SK-N-DZ (cell line): Measurements from ENCODE around the gene CHCHD1.
A peak's percentile ranks its signal among the peaks of the same experiment; 100 is the strongest.
"Not testable (repeated sequence)": the region's sequence is repeated elsewhere in the genome, so short reads cannot be mapped to it uniquely, and the experiment has no call there.

Experiments
- DNase-seq: peaks from one replicate; pipeline ENCODE4 v3.0.0-alpha.2; 2015; ENCODE audit warnings: low spot score

CHCHD1 gene

GRCh38 chr10:73768881-73769280 lies 13.0 kb upstream of the CHCHD1 start:
- no peak for DNase-seq

DNA sequence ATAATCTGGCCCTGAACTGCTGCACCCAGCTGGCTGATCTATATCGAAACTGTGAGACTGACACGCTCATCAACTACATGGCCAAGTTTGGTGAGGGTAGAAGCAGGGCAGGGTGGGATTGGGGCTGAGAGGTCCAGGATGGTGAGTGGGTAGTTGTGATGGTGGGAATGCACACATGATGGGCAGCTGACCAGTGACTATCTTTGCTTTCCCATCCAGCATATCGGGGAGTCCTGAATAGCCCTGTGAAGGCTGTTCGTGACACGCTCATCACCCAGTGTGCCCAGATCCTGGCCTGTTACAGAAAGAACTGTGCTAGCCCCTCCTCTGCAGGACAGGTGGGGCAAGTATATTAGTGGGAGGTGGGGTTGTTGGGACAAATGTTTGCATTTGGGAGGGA lies 12.5 kb upstream of the CHCHD1 start:
- DNase-seq = no peak

DNA sequence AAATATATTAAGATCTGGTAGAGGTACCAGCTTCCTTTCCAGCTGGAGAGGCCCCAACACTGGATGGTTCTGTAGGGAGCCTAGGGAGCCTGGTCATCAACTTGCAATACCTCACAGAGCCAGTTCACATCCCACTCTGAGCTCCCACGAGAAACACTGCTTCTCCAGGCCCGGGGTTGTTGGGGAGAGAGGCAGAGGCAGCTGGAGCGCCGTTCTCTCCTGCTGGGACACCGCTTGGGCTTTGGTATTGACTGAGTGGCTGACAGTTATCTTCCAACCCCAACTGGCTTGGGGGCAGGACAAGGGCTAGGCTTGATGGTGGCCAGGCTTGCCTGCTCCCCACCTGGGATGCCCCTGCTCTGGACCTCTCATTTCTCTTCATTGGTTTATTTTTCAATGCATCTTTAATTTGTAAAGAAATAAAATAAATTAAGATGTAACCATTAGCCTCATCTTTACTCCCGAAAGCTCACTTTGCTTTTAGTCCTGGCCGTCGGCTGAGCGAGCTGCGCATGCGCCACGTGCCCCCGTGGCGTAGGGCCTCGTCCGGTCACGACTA lies 10.0 kb upstream of the CHCHD1 start:
- no peak for DNase-seq

DNA sequence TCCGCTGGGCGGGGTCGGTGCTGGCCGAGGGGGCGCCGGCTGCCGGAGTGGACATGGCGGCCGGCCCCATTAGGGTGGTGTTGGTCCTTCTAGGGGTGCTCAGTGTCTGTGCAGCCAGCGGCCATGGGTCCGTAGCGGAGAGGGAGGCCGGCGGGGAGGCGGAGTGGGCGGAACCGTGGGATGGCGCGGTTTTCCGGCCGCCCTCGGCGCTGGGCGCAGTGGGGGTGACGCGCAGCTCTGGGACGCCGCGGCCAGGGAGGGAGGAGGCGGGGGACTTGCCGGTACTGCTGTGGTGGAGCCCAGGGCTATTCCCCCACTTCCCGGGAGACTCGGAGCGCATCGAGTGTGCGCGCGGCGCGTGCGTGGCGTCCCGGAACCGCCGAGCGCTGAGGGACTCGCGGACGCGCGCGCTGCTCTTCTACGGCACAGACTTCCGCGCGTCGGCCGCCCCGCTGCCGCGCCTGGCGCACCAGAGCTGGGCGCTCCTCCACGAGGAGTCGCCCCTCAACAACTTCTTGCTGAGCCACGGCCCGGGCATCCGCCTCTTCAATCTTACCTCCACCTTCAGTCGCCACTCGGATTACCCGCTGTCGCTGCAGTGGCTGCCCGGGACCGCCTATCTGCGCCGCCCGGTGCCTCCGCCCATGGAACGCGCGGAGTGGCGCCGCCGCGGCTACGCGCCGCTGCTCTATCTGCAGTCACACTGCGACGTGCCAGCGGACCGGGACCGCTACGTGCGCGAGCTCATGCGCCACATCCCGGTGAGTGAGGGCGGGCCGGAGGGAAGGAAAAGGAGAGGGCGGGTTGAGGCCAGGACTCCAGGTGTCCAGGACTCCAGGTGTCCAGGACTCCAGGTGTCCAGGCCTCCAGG lies 9.3 kb upstream of the CHCHD1 start:
- DNase-seq = peak; percentile 75

DNA sequence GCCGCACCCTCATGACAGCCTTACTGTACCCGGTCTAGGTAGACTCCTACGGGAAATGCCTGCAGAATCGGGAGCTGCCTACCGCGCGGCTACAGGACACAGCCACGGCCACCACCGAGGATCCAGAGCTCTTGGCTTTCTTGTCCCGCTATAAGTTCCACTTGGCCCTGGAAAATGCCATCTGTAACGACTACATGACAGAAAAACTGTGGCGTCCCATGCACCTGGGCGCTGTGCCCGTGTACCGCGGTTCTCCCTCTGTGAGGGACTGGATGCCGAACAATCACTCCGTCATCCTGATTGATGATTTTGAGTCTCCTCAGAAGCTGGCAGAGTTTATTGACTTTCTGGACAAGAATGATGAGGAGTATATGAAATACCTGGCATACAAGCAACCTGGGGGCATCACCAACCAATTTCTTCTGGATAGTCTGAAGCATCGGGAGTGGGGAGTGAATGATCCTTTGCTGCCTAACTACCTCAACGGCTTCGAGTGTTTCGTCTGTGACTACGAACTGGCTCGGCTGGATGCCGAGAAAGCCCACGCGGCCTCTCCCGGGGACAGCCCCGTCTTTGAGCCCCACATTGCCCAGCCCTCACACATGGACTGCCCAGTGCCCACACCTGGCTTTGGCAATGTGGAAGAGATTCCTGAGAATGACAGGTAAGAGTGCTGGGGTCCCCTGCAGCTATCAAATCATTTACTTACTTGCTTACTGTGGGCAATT lies 8.5 kb upstream of the CHCHD1 start:
- no peak for DNase-seq

GRCh38 chr10:73774637-73775036 lies 7.2 kb upstream of the CHCHD1 start:
- DNase-seq = no peak

- no peak for DNase-seq
Observed at GRCh38 chr10:73779018-73779417, 2.8 kb upstream of the CHCHD1 start.

- DNase-seq = no peak
Observed at GRCh38 chr10:73779539-73780197, 2.2 kb upstream of the CHCHD1 start.

- DNase-seq = no peak
Observed at GRCh38 chr10:73780301-73780700, 1.5 kb upstream of the CHCHD1 start.

- no peak for DNase-seq
Observed at GRCh38 chr10:73780966-73781365, 882 bp upstream of the CHCHD1 start.

DNA sequence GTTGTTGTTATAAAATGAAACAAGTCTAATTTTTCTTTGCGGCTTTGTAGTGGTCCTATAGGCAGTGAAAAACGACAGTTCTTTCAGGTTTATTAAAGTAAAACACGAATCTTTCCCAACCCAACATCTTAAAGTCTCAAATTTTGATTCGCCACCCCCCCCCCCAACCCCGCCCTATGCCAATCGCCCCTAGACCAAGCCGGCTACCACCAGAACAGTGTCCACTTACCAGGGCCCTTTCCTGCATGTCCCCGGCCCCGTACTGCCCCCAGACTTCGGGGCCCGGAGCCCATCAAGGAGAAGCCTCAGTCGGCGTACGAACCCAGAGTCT lies 335 bp upstream of the CHCHD1 start:
- no peak for DNase-seq

GRCh38 chr10:73782749-73783085 lies 869 bp downstream of the CHCHD1 start:
- no peak for DNase-seq

GRCh38 chr10:73785211-73785720 lies 3.4 kb downstream of the CHCHD1 start, which contains the start of gene ZSWIM8:
ZSWIM8 (plus strand) TSS chr10:73785606; CDS start chr10:73785879, 273 bp downstream.
- peak; percentile 93 for DNase-seq

DNA sequence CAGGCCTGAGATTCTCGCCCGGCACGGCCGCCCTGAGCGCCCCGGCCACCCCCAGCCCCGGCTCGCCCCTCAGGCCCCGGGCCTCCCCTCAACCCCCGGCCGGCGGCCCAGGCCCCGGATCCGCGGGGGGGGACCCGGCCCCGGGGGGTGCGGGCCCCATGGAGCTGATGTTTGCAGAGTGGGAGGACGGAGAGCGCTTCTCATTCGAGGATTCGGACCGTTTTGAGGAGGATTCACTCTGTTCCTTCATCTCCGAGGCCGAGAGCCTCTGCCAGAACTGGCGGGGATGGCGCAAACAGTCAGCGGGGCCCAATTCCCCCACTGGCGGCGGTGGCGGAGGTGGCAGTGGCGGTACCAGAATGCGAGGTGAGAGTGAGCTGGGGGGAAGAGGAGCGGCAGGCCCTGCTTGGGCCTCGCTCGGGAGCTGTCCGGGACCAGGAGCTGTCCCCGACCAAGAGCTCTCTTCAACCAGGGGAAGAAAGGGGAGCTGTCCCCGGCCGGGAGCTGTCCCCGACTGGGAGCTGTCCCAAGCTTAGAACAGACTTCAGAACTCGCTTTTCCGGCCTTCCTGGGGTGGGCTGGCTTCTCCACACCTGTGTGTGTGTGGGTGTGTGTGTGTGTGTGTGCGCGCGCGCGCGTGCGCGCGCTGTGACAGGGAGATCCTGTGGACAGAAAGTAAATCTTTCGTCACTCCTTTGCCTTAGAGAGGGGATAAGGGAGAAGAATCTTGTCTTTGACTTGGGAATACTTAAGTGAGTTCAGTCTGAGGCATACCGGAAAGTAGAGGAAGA lies 4.1 kb downstream of the CHCHD1 start:
- no peak for DNase-seq

DNA sequence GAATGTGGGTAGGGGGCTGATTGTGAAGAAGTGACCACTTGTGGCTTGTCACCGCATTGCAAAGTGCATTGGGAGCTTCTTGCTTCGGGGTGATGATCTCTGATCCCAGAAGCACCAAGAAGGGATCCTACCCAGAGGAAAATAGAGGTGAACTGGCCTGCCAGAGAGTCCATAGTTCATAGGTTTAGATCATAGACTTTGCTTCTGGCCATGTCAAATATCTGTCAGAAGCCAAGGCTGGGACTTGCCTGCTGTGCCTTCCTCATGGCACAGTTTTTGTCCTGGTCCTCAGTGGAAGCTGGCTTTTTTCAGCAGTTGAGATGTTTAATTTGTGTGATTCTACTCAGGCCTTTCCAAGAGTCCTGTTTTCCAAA lies 4.7 kb downstream of the CHCHD1 start:
- DNase-seq = no peak

GRCh38 chr10:73787031-73787800 lies 5.4 kb downstream of the CHCHD1 start:
- not testable (repeated sequence) for DNase-seq

DNA sequence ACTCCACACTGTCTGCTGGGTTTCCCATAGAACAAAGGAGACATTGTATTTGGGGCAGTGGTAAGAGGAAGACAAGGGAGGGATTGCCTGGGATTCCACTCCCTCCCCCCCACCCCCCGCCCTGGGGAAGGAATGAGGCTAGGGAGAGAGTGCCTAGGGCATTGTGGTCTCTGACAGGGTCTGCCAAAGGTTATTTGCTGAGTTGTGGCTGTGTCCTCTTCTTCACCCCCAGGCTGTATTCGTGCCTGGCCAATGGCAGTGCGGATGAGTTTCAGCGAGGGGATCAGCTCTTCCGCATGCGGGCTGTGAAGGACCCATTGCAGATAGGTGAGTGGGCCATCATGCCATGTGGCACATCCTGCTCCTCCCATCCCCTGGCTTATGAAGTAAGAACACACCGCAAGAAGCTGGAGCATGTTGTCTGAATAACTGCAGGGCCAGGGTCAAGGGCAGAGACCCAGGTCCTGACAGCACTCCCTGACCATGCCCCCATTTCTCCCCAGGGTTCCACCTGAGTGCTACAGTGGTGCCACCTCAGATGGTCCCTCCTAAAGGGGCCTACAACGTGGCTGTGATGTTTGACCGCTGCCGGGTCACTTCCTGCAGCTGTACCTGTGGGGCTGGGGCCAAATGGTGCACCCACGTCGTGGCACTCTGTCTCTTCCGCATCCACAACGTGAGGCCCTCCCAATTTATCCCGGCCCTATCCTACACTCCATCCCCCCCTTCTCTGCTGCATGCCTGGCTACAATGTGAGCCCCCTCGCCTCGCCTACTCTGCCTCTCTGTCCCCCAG lies 7.2 kb downstream of the CHCHD1 start:
- DNase-seq = no peak

DNA sequence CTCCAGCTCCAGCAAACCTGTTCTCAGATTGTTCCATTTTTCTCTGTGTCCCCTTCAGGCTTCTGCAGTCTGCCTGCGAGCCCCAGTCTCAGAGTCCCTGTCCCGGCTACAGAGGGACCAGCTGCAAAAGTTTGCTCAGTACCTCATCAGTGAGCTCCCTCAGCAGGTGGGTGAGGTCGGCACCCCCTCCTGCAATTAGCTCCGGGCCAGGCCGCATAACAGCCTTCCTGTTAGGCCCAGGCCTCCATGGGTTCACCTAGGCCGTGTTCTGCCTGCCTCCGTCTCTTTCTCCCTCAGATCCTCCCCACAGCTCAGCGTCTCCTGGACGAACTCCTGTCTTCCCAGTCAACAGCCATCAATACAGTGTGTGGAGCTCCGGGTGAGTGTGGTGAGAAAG lies 7.8 kb downstream of the CHCHD1 start:
- DNase-seq = no peak

DNA sequence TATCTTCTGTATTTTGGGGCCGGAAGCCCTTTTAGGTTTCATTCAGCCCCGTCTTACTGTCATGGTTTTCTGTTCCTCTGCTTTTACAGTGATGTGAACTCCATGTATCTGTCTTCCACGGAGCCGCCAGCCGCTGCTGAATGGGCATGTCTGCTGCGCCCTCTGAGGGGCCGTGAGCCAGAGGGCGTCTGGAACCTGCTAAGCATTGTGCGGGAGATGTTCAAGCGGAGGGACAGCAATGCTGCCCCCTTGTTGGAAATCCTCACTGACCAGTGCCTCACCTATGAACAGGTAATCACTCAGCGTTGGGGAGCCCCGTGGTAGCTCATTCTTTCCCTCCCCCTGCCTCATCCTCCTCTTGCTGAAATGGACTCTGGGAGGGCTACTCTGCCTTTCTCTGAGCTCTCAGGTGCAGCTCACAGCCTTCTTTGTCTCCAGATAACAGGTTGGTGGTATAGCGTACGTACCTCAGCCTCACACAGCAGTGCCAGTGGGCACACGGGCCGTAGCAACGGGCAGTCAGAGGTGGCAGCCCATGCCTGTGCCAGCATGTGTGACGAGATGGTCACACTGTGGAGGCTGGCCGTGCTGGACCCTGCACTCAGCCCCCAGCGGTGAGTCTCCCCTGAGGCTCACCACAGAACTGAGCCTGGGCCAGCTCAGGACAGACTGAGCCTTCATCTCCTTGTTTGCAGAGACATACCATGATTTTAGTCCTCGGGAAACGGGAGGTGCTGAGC lies 9.2 kb downstream of the CHCHD1 start:
- DNase-seq = no peak
